ENCODE data around the gene ZNF772.

Gene ZNF772

GRCh38 chr19:57435062-57435978, 42.0 kb downstream of the ZNF772 start, which contains the start of gene ZNF749:
Gene ZNF749 (plus strand): TSS chr19:57435325. CDS start chr19:57435579, 254 bp downstream.
- DNase-seq, result peak; percentile 57 to 99 (median 95)

- no peak for DNase-seq
These were observed 42.8 kb downstream of the ZNF772 start for GRCh38 chr19:57434386-57435061.

- DNase-seq, result no peak
These were observed 56.3 kb downstream of the ZNF772 start for GRCh38 chr19:57421037-57421436.

- no peak for DNase-seq
These were observed 57.9 kb downstream of the ZNF772 start for GRCh38 chr19:57419439-57419838.

Data from amygdala (tissue), 56 donors.